ENCODE results near the gene HDAC4.

DNA sequence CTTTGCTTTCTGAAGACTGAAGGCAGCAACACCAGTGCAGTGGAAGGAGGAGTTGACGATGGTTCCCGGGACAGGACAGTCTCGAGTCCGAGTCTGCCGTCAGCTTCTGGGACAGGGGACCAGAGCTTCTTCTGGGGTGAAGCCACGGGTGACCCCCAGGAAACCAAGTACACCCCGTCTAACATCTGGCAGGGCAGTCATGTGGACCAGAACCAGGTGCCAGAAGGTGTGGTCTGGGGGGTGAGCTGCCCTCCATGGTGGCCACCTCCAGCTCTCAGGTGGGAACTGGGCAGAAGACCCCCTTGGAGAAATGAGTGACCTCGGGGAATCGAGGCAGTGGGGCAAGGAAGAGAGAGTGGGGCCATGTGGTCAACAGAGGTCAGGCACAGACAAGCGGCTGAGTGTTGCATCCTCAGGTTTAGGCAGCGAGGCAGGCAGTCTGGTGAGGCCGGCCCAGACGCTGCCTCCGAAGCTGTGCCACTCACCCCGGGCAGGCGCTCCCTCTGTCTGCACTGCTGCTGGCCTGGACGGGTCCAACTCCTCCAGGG lies 204.3 kb downstream of the HDAC4 start:
- TF ChIP-seq EZH2phosphoT487 (IDR thresholded peaks at IDR 0.05; ENCODE audit: low read length), result no peak
- TF ChIP-seq, protein P1, sequence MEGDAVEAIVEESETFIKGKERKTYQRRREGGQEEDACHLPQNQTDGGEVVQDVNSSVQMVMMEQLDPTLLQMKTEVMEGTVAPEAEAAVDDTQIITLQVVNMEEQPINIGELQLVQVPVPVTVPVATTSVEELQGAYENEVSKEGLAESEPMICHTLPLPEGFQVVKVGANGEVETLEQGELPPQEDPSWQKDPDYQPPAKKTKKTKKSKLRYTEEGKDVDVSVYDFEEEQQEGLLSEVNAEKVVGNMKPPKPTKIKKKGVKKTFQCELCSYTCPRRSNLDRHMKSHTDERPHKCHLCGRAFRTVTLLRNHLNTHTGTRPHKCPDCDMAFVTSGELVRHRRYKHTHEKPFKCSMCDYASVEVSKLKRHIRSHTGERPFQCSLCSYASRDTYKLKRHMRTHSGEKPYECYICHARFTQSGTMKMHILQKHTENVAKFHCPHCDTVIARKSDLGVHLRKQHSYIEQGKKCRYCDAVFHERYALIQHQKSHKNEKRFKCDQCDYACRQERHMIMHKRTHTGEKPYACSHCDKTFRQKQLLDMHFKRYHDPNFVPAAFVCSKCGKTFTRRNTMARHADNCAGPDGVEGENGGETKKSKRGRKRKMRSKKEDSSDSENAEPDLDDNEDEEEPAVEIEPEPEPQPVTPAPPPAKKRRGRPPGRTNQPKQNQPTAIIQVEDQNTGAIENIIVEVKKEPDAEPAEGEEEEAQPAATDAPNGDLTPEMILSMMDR (IDR thresholded peaks at IDR 0.05; ENCODE audit: low read length), result no peak
